Tongue (tissue), 2 donors: ENCODE results near the gene WASHC2C. TPM values are rescaled to one million over a fixed set of nuclear protein-coding genes. Genes with fewer than 3 reads are reported as not detected.

Experiments
- small RNA-seq: library from RNA; depleted of rRNA; stranded (forward); fragments of <200 nt; gene quantifications from one replicate; pipeline ENCODE3, GENCODE V24; 2014; ENCODE audit warnings: low replicate concordance
- total RNA-seq: library from RNA; depleted of rRNA; stranded (reverse); fragments of >200 nt; gene quantifications from one replicate; pipeline ENCODE4 v1.2.3, GENCODE V29; 2014

Gene WASHC2C
- total RNA-seq, 1 donor from 2014 or later = 59.0 TPM

Small RNA genes within 50 kb of the gene (small RNA-seq; reads per million reads assigned to genes)
- not detected for gene AC012044.1

Other genes with a start within 250 kb of the WASHC2C start
- gene ZFAND4, start 54.5 kb upstream of the WASHC2C start, total RNA-seq = 17.2 TPM
- gene AGAP4, start 120.2 kb downstream of the WASHC2C start, total RNA-seq = 9.1 TPM
- gene TIMM23, start 245.2 kb downstream of the WASHC2C start, total RNA-seq = 57.3 TPM